ENCODE data around the gene RBAK.
"Not testable (repeated sequence)": the region's sequence is repeated elsewhere in the genome, so short reads cannot be mapped to it uniquely, and the experiment has no call there.

RBAK gene

DNA sequence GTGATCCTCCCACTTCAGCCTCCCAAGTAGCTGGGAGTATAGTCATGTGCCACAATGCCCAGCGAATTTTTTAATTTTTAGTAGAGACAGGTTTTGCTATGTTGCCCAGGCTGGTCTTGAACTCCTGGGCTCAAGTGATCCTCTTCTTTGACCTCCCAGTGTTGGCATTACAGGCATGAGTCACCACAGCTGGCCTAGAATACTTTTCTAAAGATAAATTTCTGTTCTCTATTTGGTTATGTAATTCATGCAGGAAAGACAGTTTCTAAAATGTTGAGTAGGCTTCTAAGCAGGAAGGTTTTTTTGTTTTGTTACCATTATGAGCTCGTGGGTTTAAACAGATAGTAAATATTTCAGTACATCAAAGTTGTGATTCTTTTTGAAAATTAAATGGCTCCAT is 5.0 kb downstream of the RBAK start:
- no peak for DNase-seq (ENCODE audit: extremely low read depth in 1 of 2, low read depth in 1 of 2)

DNA sequence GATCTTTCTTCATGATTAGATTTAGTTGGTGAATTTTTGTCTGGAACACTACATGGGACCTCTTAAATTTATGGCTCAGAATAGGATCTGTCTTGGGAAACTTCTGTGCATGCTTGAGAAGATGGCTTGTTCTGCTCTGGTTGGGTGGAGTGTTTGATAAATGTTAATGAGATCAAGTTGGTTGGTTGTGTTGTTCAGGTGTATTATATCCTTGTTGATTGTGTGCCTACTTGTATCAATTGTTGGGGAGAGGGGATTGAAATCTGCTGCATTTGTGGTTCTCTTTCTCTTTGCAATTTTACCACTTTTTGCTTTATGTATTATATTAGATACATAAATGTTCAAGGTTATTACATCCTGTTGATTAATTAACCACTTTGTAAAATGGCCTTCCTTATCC is 6.1 kb downstream of the RBAK start:
- DNase-seq (ENCODE audit: extremely low read depth in 1 of 2, low read depth in 1 of 2) = not testable (repeated sequence)

DNA sequence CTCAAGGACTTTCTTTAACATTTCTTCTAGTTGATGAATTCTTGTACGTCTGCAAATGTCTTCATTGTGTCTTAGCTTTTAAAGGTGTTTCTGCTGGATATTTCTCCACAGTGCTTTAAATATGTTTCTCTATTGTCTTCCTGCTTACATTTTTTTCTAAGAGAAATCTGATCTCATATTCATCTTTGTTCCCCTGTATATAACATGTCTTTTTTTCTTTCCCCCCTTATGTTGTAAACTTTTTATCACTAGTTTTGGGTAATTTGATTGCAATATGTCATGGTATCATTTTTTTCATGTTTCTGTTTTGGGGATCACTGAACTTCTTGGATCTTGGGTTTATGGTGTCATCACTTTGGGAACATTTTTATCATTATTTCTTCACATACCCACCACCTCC is 7.5 kb downstream of the RBAK start:
- DNase-seq (ENCODE audit: extremely low read depth in 1 of 2, low read depth in 1 of 2) = no peak

DNA sequence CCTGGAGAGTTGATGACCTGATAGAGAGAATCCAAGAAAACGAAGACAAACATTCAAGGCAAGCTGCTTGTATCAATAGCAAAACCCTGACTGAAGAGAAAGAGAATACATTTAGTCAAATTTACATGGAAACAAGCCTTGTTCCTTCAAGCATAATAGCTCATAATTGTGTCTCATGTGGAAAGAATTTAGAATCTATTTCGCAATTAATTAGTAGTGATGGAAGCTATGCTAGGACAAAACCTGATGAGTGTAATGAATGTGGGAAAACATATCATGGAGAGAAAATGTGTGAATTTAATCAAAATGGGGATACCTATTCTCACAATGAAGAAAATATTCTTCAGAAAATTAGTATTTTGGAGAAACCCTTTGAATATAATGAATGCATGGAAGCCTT is 18.0 kb downstream of the RBAK start:
- DNase-seq (ENCODE audit: extremely low read depth in 1 of 2, low read depth in 1 of 2) = no peak

DNA sequence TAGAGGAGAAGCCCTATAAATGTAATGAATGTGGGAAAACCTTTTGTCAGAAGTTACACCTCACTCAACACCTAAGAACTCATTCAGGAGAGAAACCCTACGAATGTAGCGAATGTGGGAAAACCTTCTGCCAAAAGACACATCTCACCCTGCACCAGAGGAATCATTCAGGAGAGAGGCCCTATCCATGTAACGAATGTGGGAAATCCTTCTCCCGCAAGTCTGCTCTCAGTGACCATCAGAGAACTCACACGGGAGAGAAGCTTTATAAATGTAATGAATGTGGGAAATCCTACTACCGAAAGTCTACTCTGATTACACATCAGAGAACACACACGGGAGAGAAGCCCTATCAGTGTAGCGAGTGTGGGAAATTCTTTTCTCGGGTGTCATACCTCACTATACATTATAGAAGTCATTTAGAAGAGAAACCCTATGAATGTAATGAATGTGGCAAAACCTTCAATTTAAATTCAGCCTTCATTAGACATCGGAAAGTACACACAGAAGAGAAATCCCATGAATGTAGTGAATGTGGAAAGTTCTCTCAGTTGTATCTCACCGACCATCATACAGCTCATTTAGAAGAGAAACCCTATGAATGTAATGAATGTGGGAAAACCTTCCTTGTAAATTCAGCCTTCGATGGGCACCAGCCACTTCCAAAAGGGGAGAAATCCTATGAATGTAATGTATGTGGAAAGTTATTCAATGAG is 18.9 kb downstream of the RBAK start:
- DNase-seq (ENCODE audit: extremely low read depth in 1 of 2, low read depth in 1 of 2) = no peak

DNA sequence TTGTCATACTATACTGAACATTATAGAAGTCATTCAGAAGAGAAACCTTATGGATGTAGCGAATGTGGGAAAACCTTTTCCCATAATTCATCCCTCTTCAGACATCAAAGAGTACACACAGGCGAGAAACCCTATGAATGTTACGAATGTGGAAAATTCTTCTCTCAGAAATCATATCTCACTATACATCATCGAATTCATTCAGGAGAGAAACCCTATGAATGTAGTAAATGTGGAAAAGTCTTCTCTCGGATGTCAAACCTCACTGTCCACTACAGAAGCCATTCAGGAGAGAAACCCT is 19.4 kb downstream of the RBAK start:
- no peak for DNase-seq (ENCODE audit: extremely low read depth in 1 of 2, low read depth in 1 of 2)

DNA sequence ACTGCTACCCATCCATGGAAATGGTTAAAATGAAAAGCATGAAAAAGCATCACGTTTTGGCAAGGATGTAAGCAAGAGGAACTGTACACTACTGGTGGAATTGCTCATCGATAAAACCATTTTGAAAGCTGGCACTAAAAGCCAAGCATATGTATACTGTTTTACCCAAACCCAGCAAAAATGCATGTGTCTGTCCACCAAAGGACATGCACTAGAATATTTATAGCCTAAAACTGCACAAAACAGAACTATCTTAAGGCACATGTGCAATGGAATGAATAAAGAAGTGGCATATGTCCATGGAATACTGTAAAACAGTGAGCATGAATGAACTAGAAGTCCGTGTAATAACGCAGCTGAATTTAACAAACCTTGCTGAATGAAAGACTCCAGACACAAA is 22.9 kb downstream of the RBAK start:
- no peak for DNase-seq (ENCODE audit: extremely low read depth in 1 of 2, low read depth in 1 of 2)

DNA sequence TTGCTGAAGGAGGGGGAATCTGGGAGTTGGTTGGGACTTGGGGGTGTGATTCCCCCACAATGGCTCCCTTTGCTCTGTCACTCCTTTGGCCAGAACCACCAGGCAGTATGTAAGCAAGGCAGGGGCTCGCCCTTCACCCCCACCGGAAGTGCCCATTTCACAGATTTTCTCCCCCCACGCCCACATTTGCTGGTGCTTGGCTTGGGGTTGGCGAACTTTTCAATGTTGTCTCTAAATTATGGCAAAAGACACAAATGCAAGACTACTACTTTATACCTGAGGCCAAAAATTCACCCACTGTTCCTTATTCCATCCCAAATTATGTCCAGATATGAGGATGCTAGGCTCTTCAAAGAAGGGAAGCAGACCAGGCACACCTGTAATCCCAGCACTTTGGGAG is 24.5 kb downstream of the RBAK start:
- no peak for DNase-seq (ENCODE audit: extremely low read depth in 1 of 2, low read depth in 1 of 2)

DNA sequence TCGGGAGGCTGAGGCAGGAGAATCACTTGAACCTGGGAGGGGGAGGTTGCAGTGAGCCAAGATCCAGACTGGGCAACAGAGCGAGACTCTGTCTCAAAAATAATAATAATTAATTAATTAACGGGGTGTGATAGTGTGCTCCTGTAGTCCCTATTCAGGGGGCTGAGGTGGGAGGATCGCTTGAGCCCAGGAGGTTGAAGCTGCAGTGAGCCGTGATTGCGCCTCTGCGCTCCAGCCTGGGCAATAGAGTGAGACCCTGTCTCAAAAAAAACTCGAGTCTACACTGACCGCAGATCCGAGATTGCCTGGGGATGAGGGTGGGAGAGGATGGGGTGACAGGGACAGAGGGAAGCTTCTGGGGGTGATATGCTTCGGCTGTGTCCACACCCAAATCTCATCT is 29.5 kb downstream of the RBAK start:
- not testable (repeated sequence) for DNase-seq (ENCODE audit: extremely low read depth in 1 of 2, low read depth in 1 of 2)

DNA sequence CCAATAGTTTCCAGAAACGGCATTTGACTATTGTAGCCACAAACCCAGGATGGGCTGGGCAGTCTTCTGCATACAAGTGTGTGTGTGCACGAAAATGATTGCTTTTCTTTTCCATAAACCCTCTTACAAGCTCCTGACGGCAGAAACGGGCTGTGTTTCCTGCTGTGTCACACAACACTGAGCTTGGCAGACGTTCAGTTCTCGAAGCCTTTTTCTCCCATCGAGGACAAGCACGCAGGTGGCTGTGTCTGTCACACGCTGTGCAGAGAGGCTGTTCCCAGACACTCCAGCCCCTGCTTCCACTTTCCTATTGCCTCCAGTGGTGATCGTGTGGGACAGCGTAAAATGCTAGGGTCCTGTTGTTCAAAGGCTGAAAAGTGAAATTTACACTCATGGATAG is 32.1 kb downstream of the RBAK start:
- no peak for DNase-seq (ENCODE audit: extremely low read depth in 1 of 2, low read depth in 1 of 2)

DNA sequence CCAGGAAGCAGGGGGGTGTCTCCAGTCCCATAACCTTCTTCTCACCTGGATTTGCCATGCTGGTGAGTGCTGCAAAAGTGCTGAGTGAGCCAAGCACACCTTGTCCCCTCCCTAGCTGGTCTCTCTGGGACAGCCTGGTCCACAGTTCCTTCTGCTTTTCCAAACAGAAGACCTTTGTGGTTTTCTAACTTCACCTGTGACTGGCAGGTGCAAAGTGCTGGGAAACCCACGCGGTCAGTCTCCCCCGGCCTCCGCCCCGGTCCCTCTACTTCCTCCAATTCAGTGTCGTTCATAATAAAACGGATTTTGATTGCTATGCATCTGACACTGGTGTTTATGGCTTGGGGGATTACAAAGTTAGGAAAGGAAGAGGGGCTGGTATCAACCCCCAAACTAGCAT is 37.1 kb downstream of the RBAK start:
- DNase-seq (ENCODE audit: extremely low read depth in 1 of 2, low read depth in 1 of 2) = no peak

DNA sequence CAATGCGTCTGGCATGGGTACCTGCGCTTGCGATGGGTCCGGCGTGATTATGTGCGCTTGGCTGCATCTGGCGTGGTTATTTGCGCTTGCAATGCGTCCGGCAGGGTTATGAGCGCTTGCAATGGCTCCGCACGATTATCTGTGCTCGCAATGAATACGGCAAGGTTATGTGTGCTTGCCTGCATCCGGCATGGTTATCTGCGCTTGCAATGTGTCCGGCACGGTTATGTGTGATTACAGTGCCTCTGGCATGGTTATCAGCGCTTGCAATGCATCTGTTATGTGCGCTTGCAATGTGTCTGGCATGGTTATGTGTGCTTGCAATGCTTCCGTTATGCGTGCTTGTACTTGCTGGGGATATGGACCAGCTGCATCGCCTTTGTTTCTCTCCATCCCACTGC is 37.7 kb downstream of the RBAK start:
- no peak for DNase-seq (ENCODE audit: extremely low read depth in 1 of 2, low read depth in 1 of 2)

DNA sequence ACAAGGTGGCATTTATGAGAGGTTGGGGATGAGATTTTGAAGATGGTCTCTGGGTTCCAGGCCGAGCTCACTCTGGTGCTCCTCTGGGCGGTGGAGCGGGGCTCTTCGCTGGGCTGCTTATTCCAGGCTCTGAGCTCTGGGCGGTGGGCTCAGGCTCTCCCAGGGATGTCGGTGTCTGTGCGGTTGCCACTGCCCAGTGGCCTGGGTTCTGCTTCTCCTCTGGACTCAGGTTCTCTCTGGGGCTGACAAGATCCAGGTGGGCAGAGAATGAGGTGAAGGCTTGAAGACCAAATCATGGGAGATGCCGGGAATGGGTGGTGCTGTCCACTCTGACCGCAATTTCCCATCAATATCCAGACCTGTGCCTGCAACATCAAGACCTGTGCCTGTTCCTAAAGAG is 40.6 kb downstream of the RBAK start:
- no peak for DNase-seq (ENCODE audit: extremely low read depth in 1 of 2, low read depth in 1 of 2)

DNA sequence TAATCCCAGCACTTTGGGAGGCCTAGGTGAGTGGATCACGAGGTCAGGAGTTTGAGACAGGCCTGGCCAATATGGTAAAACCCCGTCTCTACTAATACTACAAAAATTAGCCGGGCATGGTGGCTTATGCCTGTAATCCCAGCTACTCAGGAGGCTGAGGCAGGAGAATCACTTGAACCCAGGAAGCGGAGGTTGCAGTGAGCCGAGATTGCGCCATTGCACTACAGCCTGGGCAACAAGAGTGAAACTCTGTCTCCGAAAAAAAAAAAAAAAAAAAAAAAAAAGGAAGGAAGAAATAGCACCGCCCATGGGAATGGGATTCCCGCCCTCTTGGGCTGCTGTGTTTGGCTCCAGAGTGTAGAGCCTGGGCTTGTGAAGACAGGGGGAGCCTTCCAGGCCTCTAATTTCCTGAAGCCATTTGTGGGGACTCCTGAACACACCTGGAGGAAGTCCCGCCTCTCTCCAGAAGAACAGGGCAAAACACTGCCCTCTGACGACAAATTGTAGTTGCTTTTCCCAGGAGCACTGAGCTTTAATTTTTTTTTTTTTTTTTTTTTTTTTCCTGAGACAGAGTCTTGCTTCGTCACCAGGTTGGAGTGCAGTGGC is 42.7 kb downstream of the RBAK start:
- DNase-seq (ENCODE audit: extremely low read depth in 1 of 2, low read depth in 1 of 2) = not testable (repeated sequence)

DNA sequence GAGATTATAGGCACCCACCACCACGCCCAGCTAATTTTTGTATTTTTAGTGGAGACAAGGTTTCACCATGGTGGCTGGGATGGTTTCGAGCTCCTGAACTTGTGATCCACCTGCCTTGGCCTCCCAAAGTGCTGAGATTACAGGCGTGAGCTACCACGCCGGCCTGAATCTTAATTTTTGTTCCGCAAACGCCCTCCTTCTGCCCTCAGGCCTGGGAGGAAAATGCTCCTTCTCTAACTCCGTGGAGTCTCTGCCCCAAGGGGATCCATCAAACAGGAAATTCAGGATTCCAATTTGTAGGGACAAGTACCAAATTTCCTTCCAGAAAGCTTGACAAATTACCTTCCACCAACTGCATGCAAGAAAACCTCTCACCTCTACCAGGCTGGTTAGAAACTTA is 43.2 kb downstream of the RBAK start:
- no peak for DNase-seq (ENCODE audit: extremely low read depth in 1 of 2, low read depth in 1 of 2)

DNA sequence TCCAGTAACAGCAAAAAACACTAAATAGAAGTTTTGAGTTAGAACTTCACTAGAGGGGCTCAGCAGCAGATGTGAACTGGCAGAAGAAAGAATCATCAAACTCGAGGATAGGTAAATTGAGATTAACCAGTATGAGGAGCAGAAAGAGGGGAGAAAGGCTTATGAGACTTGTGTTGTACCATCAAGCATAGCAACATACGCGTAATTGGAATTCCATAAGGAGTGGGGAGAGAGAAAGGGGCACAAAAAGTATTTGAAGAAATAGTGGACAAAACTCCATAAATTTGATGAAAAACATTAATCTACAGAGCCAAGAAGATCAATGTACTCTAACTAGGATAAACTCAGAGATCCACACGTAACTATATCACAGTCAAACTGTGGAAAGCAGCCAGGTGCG is 48.3 kb downstream of the RBAK start:
- DNase-seq (ENCODE audit: extremely low read depth in 1 of 2, low read depth in 1 of 2) = no peak

DNA sequence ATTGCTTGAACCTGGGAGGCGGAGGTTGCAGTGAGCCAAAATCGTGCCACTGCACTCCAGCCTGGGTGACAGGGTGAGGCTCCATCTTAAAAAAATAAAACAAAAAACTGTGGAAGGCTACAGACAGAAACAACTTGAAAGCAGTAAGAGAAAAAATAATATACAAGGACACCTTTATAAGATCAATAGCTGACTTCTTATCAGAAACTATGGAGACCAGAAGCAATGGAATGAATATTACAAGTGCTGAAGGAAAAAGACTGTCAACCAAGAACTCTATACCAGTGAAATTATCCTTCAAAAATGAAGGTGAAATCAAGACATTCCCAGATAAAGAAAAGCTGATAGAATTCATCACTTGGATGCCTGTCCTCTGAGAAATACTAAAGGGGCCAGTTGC is 49.0 kb downstream of the RBAK start:
- DNase-seq (ENCODE audit: extremely low read depth in 1 of 2, low read depth in 1 of 2) = no peak

DNA sequence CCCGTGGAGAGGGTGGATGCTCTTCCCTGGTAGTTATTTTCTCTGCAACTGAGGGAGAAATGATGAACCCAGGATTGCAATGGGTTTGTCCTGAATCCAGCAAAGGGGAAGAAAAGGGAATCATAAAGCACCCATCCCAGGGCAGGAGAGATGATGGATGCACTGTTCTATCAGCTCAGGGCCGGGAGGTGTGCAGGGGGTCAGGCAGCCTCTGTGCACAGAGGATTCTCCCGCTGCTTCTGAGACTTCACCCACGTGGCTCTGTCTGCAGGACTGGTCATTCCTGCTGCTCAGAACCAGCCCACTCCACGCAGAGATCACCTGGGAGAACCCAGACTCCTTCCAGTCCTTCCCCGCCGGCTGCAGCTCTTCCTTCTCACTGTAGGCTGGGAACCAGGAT is 70.7 kb downstream of the RBAK start:
- no peak for DNase-seq (ENCODE audit: extremely low read depth in 1 of 2, low read depth in 1 of 2)

DNA sequence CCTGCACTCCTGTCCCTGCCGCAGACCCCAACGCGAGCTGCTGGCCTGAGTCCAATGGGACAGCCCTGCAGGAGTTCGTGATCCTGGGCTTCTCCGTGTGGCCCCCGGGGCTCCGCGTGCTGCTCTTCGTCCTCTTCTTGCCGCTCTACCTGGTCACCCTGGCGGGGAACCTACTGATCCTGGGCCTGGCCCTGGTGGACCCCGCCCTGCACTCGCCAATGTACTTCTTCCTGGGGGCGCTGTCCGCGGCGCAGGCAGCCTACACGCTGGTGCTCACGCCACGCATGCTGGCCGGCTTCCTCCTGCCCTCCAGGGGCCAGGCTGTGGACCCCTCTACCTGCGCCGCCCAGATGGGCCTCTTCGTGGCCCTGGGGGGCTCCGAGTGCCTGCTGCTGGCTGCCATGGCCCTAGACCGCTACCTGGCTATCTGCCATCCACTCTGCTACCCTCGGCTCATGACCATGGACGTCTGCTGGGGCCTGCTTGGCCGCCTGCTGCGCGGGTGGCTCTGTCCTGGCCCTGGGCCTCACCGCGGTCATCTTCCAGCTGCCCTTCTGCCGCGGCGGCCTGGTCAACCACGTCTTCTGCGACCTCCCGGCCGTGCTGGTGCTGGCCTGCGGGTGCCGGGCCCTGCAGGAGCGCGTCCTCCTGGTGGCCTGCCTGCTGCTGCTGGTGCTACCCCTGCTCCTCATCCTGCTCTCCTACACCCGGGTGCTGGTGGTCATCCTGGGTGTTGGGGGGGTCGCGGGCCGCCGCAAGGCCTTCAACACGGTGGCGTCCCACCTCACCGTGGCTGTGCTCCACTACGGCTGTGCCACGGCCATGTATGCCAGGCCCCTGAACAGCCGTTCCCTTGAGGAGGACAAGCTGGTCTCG is 71.7 kb downstream of the RBAK start:
- no peak for DNase-seq (ENCODE audit: extremely low read depth in 1 of 2, low read depth in 1 of 2)
